Testis (tissue), 3 donors: ENCODE measurements around the gene DTX3L. TPM values are rescaled to one million over a fixed set of nuclear protein-coding genes. Genes with fewer than 3 reads are reported as not detected.

Experiments
- DNase-seq: peaks from one replicate; pipeline ENCODE4 v3.0.0-alpha.2; 2019
- H3K27ac ChIP-seq, 2 donors: fragments of 200-600 bp; sonication (generic); one replicate each; pipeline ENCODE4 v1.5.1; 2019
- H3K27me3 ChIP-seq: fragments of 200-600 bp; sonication (generic); one replicate; pipeline ENCODE4 v1.5.1; 2019
- H3K36me3 ChIP-seq: fragments of 200-600 bp; sonication (generic); one replicate; pipeline ENCODE4 v1.5.1; 2017; ENCODE audit warnings: low read depth; ENCODE audit errors: missing control alignments
- H3K4me1 ChIP-seq: fragments of 200-600 bp; sonication (generic); one replicate; pipeline ENCODE4 v1.5.1; 2019
- H3K4me3 ChIP-seq, 2 donors: fragments of 200-600 bp; sonication (generic); one replicate each; pipeline ENCODE4 v1.5.1; 2017 to 2019
- H3K9me3 ChIP-seq: fragments of 200-600 bp; sonication (generic); one replicate; pipeline ENCODE4 v1.5.1; 2017
- POLR2A ChIP-seq: fragments of 450-650 bp; IDR thresholded peaks from one replicate; pipeline ENCODE4 v1.6.1; 2017; ENCODE audit warnings: antibody characterized with exemption, mild to moderate bottlenecking, moderate library complexity
- WGBS, 2 donors: methylation state at CpG; one replicate each; pipeline ENCODE4 v1.1.5; 2018; 5-methylcytosine and 5-hydroxymethylcytosine counted together
- intact Hi-C: fragments of 100-400 bp; cut with DNase I; formaldehyde crosslinking; loops from one replicate; pipeline ENCODE4 v1.15.1; 2023; ENCODE audit warnings: low total_unique reads
- polyA plus RNA-seq: library from polyadenylated mRNA; stranded (reverse); fragments of 350-450 nt; fragmentation: Illumina TruSeq; extraction: RNeasy Lipid Tissue Mini Kit (QIAGEN cat#74804); gene quantifications from one replicate; pipeline ENCODE4 v1.2.3, GENCODE V29; 2014; ENCODE audit warnings: low read depth, low replicate concordance; ENCODE audit not compliant: insufficient read depth
- total RNA-seq, 2 donors: library from RNA; depleted of rRNA; stranded (reverse); fragments of >200 nt; gene quantifications; one replicate each; pipeline ENCODE4 v1.2.3, GENCODE V29; 2016
- TF ChIP-seq, protein P1 (sequence below), 3 experiments: fragments of 450-650 bp in 2 of 3; fragments of 200-600 bp in 1 of 3; sonication (generic) in 1 of 3; IDR thresholded peaks; one replicate each; pipeline ENCODE4 v1.5.1; 2016 to 2019; ENCODE audit warnings: antibody characterized with exemption in 3 of 3, mild to moderate bottlenecking in 2 of 3, moderate library complexity in 1 of 3

DTX3L gene
- total and polyA plus RNA-seq, 3 donors from 2014 or later = 8.3 to 8.7 (median 8.5) TPM

DNA sequence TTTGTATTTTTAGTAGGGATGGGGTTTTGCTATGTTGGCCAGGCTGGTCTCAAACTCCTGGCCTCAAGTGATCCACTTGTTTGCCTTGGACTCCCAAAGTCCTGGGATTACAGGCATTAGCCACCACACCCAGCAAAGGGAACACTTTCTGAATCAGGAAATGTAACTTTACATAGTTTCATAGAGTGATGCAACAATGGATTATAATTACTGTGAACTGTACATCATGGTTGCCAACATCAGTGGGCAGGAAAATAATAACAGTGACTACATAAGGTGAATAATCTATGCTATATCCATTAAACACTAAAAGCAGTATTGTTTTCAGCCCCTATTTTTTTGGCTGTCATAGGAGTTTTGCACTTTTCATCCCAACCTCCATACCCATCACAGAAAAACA lies 44.4 kb upstream of the DTX3L start:
- TF ChIP-seq POLR2A = no peak
- TF ChIP-seq, protein P1, sequence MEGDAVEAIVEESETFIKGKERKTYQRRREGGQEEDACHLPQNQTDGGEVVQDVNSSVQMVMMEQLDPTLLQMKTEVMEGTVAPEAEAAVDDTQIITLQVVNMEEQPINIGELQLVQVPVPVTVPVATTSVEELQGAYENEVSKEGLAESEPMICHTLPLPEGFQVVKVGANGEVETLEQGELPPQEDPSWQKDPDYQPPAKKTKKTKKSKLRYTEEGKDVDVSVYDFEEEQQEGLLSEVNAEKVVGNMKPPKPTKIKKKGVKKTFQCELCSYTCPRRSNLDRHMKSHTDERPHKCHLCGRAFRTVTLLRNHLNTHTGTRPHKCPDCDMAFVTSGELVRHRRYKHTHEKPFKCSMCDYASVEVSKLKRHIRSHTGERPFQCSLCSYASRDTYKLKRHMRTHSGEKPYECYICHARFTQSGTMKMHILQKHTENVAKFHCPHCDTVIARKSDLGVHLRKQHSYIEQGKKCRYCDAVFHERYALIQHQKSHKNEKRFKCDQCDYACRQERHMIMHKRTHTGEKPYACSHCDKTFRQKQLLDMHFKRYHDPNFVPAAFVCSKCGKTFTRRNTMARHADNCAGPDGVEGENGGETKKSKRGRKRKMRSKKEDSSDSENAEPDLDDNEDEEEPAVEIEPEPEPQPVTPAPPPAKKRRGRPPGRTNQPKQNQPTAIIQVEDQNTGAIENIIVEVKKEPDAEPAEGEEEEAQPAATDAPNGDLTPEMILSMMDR (IDR thresholded peaks at IDR 0.05) = no peak
- Histone ChIP-seq H3K36me3 (no peaks in the 10 kb centered on the region), H3K27me3 (no peaks in the 10 kb centered on the region), H3K9me3 (no peaks in the 10 kb centered on the region), H3K27ac (no peak overlapping the region), H3K4me1 (no peaks in the 10 kb centered on the region), H3K4me3 (no peak overlapping the region)
- intact Hi-C loops = no loop called here
- DNase-seq = no peak

DNA sequence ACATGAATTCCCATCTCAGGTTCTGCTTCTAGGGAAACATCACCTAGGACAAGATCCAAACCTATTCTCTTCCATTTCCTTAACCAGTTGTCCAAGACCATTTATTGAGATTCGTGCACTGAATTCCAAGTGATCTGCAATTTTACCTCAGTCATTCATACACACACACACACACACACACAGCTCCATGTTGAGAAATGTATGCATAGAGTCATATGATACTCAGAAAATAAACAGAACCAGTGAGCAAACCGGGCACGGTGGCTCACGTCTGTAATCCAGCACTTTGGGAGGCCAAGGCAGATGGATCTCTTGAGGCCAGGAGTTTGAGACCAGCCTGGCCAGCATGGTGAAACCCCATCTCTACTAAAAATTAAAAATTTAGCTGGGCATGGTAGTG lies 43.3 kb upstream of the DTX3L start:
- DNase-seq = no peak
- no peaks in the 10 kb centered on the region for H3K9me3 ChIP-seq
- H3K4me1 ChIP-seq = no peaks in the 10 kb centered on the region
- WGBS, 2 donors = 96% methylated on average over 4 of the region's 4 CpGs
- no peaks in the 10 kb centered on the region for H3K36me3 ChIP-seq
- no peaks in the 10 kb centered on the region for H3K27me3 ChIP-seq
- intact Hi-C loops = no loop called here
- H3K27ac ChIP-seq = no peak overlapping the region
- TF ChIP-seq POLR2A = no peak
- no peak overlapping the region for H3K4me3 ChIP-seq

DNA sequence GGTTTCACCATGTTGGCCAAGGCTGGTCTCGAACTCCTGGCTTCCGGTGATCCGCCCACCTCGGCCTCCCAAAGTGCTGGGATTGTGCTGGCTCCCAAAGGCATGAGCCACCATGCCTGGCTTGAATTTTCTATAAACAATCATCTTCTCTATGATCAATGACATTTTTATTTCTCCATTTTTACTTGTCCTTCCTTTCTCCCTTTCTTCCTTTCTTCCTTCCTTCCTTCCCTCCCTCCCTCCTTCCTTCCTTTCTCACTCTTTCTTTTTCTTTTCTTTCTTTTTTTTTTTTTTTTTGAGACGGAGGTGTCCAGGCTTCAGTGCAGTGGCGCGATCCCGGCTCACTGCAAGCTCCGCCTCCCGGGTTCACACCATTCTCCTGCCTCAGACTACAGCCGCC lies 40.8 kb upstream of the DTX3L start:
- Histone ChIP-seq H3K27me3 (no peaks in the 10 kb centered on the region), H3K4me1 (no peaks in the 10 kb centered on the region), H3K36me3 (no peaks in the 10 kb centered on the region), H3K4me3 (no peak overlapping the region), H3K9me3 (no peaks in the 10 kb centered on the region), H3K27ac (no peak overlapping the region)
- 73 to 83% methylated on average over 11 of the region's 11 CpGs for WGBS, 2 donors
- TF ChIP-seq POLR2A = no peak
- TF ChIP-seq, protein P1 (IDR thresholded peaks at IDR 0.05) = no peak
- intact Hi-C loops = no loop called here
- no peak for DNase-seq

DNA sequence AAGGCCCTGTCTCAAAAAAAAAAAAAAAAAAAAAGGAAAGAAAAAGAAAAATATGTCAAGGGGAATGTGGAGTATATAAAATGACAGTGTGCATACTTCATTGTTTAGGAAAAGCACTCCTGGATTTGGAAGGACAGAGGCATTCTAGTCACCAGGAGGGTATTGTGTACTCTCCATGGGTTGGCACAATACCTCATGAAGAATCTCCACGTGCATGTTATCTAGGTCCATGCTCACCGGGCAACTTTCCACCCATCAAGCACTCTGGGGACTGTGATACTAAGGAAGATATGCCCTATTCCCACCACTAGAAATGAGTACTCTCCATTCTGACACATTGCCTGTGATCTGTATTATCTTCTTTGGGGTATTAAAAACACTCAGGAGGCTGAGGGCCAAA lies 34.0 kb upstream of the DTX3L start:
- Histone ChIP-seq H3K27me3 (no peaks in the 10 kb centered on the region), H3K9me3 (no peaks in the 10 kb centered on the region), H3K4me3 (no peak overlapping the region), H3K27ac (no peak overlapping the region), H3K4me1 (no peaks in the 10 kb centered on the region), H3K36me3 (no peaks in the 10 kb centered on the region)
- TF ChIP-seq POLR2A = no peak
- TF ChIP-seq, protein P1 (IDR thresholded peaks at IDR 0.05) = no peak
- intact Hi-C loops = no loop called here
- 80 to 85% methylated on average over 2 of the region's 2 CpGs for WGBS, 2 donors
- DNase-seq = no peak

DNA sequence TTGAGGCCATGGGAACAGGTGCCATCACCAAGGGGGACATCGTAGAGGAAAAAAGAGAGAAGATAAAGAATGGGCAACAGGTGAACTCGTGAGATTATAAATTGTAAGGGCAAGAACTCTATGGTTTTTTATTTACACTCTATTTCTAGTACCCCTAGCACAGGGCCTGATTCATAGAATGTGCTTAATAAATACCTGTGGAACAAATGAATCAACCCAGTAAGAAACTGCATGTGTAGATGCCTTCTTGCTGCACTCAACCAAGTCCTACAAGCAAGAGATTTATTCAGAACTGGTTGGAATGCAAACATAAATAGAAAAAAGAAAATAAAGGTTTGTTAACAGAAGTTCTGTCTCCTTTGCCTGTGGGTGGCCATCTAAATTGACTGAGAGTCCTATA lies 30.7 kb upstream of the DTX3L start:
- Histone ChIP-seq H3K9me3 (no peaks in the 10 kb centered on the region), H3K4me3 (no peak overlapping the region), H3K36me3 (no peaks in the 10 kb centered on the region), H3K27ac (no peak overlapping the region), H3K4me1 (no peaks in the 10 kb centered on the region), H3K27me3 (no peaks in the 10 kb centered on the region)
- no peak for DNase-seq
- intact Hi-C loops = no loop called here
- WGBS, 2 donors = 87 to 97% methylated on average over 2 of the region's 2 CpGs
- no peak for TF ChIP-seq POLR2A
- TF ChIP-seq, protein P1 (IDR thresholded peaks at IDR 0.05) = no peak
